ENCODE measurements around the gene POLR2F.
"Not testable (repeated sequence)": the region's sequence is repeated elsewhere in the genome, so short reads cannot be mapped to it uniquely, and the experiment has no call there.

The POLR2F gene

GRCh38 chr22:37955825-37956397, 2.4 kb downstream of the POLR2F start:
- DNase-seq = not testable (repeated sequence)

GRCh38 chr22:37957232-37957631, 3.7 kb downstream of the POLR2F start:
- DNase-seq = no peak

GRCh38 chr22:37959231-37959825, 5.8 kb downstream of the POLR2F start:
- no peak for DNase-seq

GRCh38 chr22:37961062-37961461, 7.6 kb downstream of the POLR2F start:
- DNase-seq = no peak

GRCh38 chr22:37965940-37966664, 12.6 kb downstream of the POLR2F start:
- no peak for DNase-seq

GRCh38 chr22:37967147-37967546, 13.6 kb downstream of the POLR2F start:
- DNase-seq = no peak

GRCh38 chr22:37967637-37968451, 14.3 kb downstream of the POLR2F start:
- DNase-seq = no peak

GRCh38 chr22:37968452-37969251, 15.2 kb downstream of the POLR2F start:
- DNase-seq = no peak

GRCh38 chr22:37970864-37971263, 17.4 kb downstream of the POLR2F start:
- DNase-seq = no peak

GRCh38 chr22:37971475-37972434, 18.3 kb downstream of the POLR2F start:
- no peak for DNase-seq

- no peak for DNase-seq
These were observed 19.0 kb downstream of the POLR2F start for GRCh38 chr22:37972527-37972926.

- DNase-seq = no peak
These were observed 20.0 kb downstream of the POLR2F start for GRCh38 chr22:37973271-37974170.

- no peak for DNase-seq
These were observed 21.7 kb downstream of the POLR2F start for GRCh38 chr22:37975153-37975552.

GRCh38 chr22:37976022-37976421, 22.5 kb downstream of the POLR2F start:
- DNase-seq = not testable (repeated sequence)

GRCh38 chr22:37976547-37976946, 23.0 kb downstream of the POLR2F start:
- no peak for DNase-seq

GRCh38 chr22:37979782-37980181, 26.3 kb downstream of the POLR2F start:
- DNase-seq = no peak

GRCh38 chr22:37981282-37982011, 27.9 kb downstream of the POLR2F start:
- no peak for DNase-seq

GRCh38 chr22:37982151-37982785, 28.8 kb downstream of the POLR2F start:
- no peak for DNase-seq

Measured in T-helper 1 cell (primary cell).